Lower leg skin (tissue), 4 donors: ENCODE data around the gene B4GALT2. TPM values are rescaled to one million over a fixed set of nuclear protein-coding genes. Genes with fewer than 3 reads are reported as not detected.

ENCODE experiments used
- DNase-seq, 2 donors: peaks; one replicate each; pipeline ENCODE4 v3.0.0-alpha.2; 2019; ENCODE audit warnings: low spot score in 2 of 2
- H3K4me3 ChIP-seq: fragments of 200-600 bp; sonication (generic); 2 replicates; pipeline ENCODE4 v1.5.1; 2017; ENCODE audit warnings: mild to moderate bottlenecking, low read depth; ENCODE audit not compliant: poor library complexity, severe bottlenecking
- CTCF ChIP-seq, 3 donors: fragments of 450-650 bp; IDR thresholded peaks; one replicate each; pipeline ENCODE4 v1.5.1; 2016; ENCODE audit warnings: antibody characterized with exemption in 3 of 3, mild to moderate bottlenecking in 3 of 3, moderate library complexity in 2 of 3
- POLR2A ChIP-seq, 2 donors: fragments of 450-650 bp; IDR thresholded peaks; one replicate each; pipeline ENCODE4 v1.6.1; 2016 to 2017; ENCODE audit warnings: antibody characterized with exemption in 2 of 2, mild to moderate bottlenecking in 1 of 2, moderate library complexity in 1 of 2
- WGBS, 2 donors: methylation state at CpG; one replicate each; pipeline ENCODE4 v1.1.5; 2018; 5-methylcytosine and 5-hydroxymethylcytosine counted together
- intact Hi-C: fragments of 100-400 bp; cut with DNase I; formaldehyde crosslinking; loops from one replicate; pipeline ENCODE4 v1.15.0; 2023; ENCODE audit warnings: low total_unique reads
- total RNA-seq, 4 donors: library from RNA; depleted of rRNA; stranded (reverse); fragments of >200 nt; gene quantifications; one replicate each; pipeline ENCODE4 v1.1.0, GENCODE V29; 2016

Gene B4GALT2
- total RNA-seq, 4 donors from 2014 or later = 21.6 to 50.5 (median 30.3) TPM

- intact Hi-C loops = loop anchor here (10.0 kb wide), 2 partner anchors 107 to 413 kb away; no protein-coding TSS in a partner anchor
- no peak for DNase-seq
- no peak overlapping the region for H3K4me3 ChIP-seq
- TF ChIP-seq CTCF (IDR thresholded peaks at IDR 0.05) = no peak
- TF ChIP-seq POLR2A (IDR thresholded peaks at IDR 0.05) = no peak
- WGBS, 2 donors = 67 to 78% methylated on average over 8 of the region's 8 CpGs
Measured at GRCh38 chr1:43937179-43937865, 41.7 kb upstream of the B4GALT2 start.

GRCh38 chr1:43938383-43938782, 40.6 kb upstream of the B4GALT2 start:
- intact Hi-C loops = loop anchor here (10.0 kb wide), 2 partner anchors 106 to 414 kb away; no protein-coding TSS in a partner anchor
- H3K4me3 ChIP-seq = no peak overlapping the region
- no peak for DNase-seq
- TF ChIP-seq CTCF (IDR thresholded peaks at IDR 0.05) (no peak), POLR2A (IDR thresholded peaks at IDR 0.05) (no peak)
- WGBS, 2 donors = 69 to 86% methylated on average over 10 of the region's 10 CpGs

GRCh38 chr1:43938892-43939587, 40.0 kb upstream of the B4GALT2 start:
- DNase-seq = no peak
- WGBS, 2 donors = 40 to 53% methylated on average over 3 of the region's 3 CpGs
- no peak overlapping the region for H3K4me3 ChIP-seq
- TF ChIP-seq POLR2A (IDR thresholded peaks at IDR 0.05) = no peak
- no peak for TF ChIP-seq CTCF (IDR thresholded peaks at IDR 0.05)
- intact Hi-C loops = loop anchor here (10.0 kb wide), 2 partner anchors 106 to 414 kb away; no protein-coding TSS in a partner anchor

GRCh38 chr1:43942411-43942810, 36.6 kb upstream of the B4GALT2 start:
- intact Hi-C loops = no loop called here
- WGBS, 2 donors = 91 to 97% methylated on average over 3 of the region's 3 CpGs

GRCh38 chr1:43944860-43945259, 34.1 kb upstream of the B4GALT2 start:
- WGBS, 2 donors = 87 to 97% methylated on average over 1 of the region's 1 CpG

More at GRCh38 chr1:43942411-43942810, 36.6 kb upstream of the B4GALT2 start:
- TF ChIP-seq CTCF (IDR thresholded peaks at IDR 0.05) (no peak), POLR2A (IDR thresholded peaks at IDR 0.05) (no peak)
- DNase-seq = no peak
- H3K4me3 ChIP-seq = no peak overlapping the region

More at GRCh38 chr1:43944860-43945259, 34.1 kb upstream of the B4GALT2 start:
- TF ChIP-seq POLR2A (IDR thresholded peaks at IDR 0.05) (no peak), CTCF (IDR thresholded peaks at IDR 0.05) (no peak)
- intact Hi-C loops = no loop called here
- H3K4me3 ChIP-seq = no peak overlapping the region
- no peak for DNase-seq
